DOHH2 (cell line): Measurements from ENCODE around the gene HHIPL2.

Experiments used
- H3F3A ChIP-seq: fragments of 200-600 bp; sonication (generic), shearing (Covaris generic); 2 replicates; pipeline ENCODE4 v1.6.0; 2016; ENCODE audit warnings: antibody characterized with exemption, mild to moderate bottlenecking; ENCODE audit not compliant: control insufficient read depth, insufficient read depth
- H3K27ac ChIP-seq: fragments of 200-600 bp; sonication (generic); 2 replicates; pipeline ENCODE4 v1.5.1; 2014; ENCODE audit warnings: low read depth, mild to moderate bottlenecking, low read length, moderate library complexity
- H3K27me3 ChIP-seq: fragments of 200-600 bp; sonication (generic); 2 replicates; pipeline ENCODE4 v1.6.1; 2014; ENCODE audit warnings: mild to moderate bottlenecking, low read length, mixed read lengths; ENCODE audit not compliant: control insufficient read depth
- H3K36me3 ChIP-seq: fragments of 200-600 bp; sonication (generic); 2 replicates; pipeline ENCODE4 v1.6.1; 2014; ENCODE audit warnings: mild to moderate bottlenecking, low read length, moderate library complexity, mixed read lengths; ENCODE audit not compliant: control insufficient read depth
- H3K4me1 ChIP-seq: fragments of 200-600 bp; sonication (generic); 2 replicates; pipeline ENCODE4 v1.6.1; 2014; ENCODE audit warnings: mild to moderate bottlenecking, low read length, mixed read lengths; ENCODE audit not compliant: control insufficient read depth
- H3K4me2 ChIP-seq: fragments of 200-600 bp; sonication (generic); 2 replicates; pipeline ENCODE4 v1.6.0; 2014; ENCODE audit warnings: mild to moderate bottlenecking, low read length, moderate library complexity
- H3K4me3 ChIP-seq: fragments of 200-600 bp; sonication (generic); 2 replicates; pipeline ENCODE4 v1.5.1; 2014; ENCODE audit warnings: mild to moderate bottlenecking, low read length, mixed read lengths
- H3K79me2 ChIP-seq: fragments of 200-600 bp; sonication (generic); 2 replicates; pipeline ENCODE4 v1.6.1; 2014; ENCODE audit warnings: mild to moderate bottlenecking, low read length, mixed read lengths; ENCODE audit not compliant: control insufficient read depth
- H3K9me2 ChIP-seq: fragments of 200-600 bp; sonication (generic); replicated peaks from 2 replicates; pipeline ENCODE4 v1.6.1; 2014; ENCODE audit warnings: mild to moderate bottlenecking, low read length, mixed read lengths; ENCODE audit not compliant: control insufficient read depth
- H3K9me3 ChIP-seq: fragments of 200-600 bp; sonication (generic); 2 replicates; pipeline ENCODE4 v1.6.1; 2014; ENCODE audit warnings: antibody characterized with exemption, low read length, mixed read lengths; ENCODE audit not compliant: control insufficient read depth, insufficient read depth
- H4K20me1 ChIP-seq: fragments of 200-600 bp; sonication (generic); 2 replicates; pipeline ENCODE4 v1.6.0; 2014; ENCODE audit warnings: low read depth, mild to moderate bottlenecking, antibody characterized with exemption, low read length, moderate library complexity; ENCODE audit not compliant: control insufficient read depth, insufficient read depth
- CTCF ChIP-seq: fragments of 200-600 bp; sonication (generic); IDR thresholded peaks from one replicate; pipeline ENCODE4 v1.5.1; 2014; ENCODE audit warnings: antibody characterized with exemption, mild to moderate bottlenecking, low read depth, low read length; ENCODE audit not compliant: poor library complexity, severe bottlenecking
- EZH2phosphoT487 ChIP-seq: fragments of 200-600 bp; sonication (generic); IDR thresholded peaks from 2 replicates; pipeline ENCODE4 v1.6.1; 2017; ENCODE audit warnings: borderline replicate concordance, mild to moderate bottlenecking, antibody characterized with exemption, low read length, moderate library complexity, mixed read lengths

Gene HHIPL2

GRCh38 chr1:222546091-222546490 lies 1.8 kb downstream of the HHIPL2 start:
- Histone ChIP-seq H3K27ac (no peak overlapping the region), H3K4me1 (no peaks in the 10 kb centered on the region), H3K4me3 (no peak overlapping the region), H3K9me3 (no peaks in the 10 kb centered on the region), H3K79me2 (no peaks in the 10 kb centered on the region), H3F3A (no peaks in the 10 kb centered on the region), H3K27me3 (no peaks in the 10 kb centered on the region), H3K36me3 (no peaks in the 10 kb centered on the region), H4K20me1 (no peaks in the 10 kb centered on the region), H3K9me2 (no peaks in the 10 kb centered on the region), H3K4me2 (no peak overlapping the region)
- TF ChIP-seq CTCF, result no peak
- no peak for TF ChIP-seq EZH2phosphoT487

- Histone ChIP-seq H3K9me2 (no peaks in the 10 kb centered on the region), H3K79me2 (no peaks in the 10 kb centered on the region), H3K4me2 (no peak overlapping the region), H3K9me3 (no peaks in the 10 kb centered on the region), H3K4me1 (no peaks in the 10 kb centered on the region), H3F3A (no peaks in the 10 kb centered on the region), H3K36me3 (no peaks in the 10 kb centered on the region), H3K27ac (no peak overlapping the region), H4K20me1 (no peaks in the 10 kb centered on the region), H3K4me3 (no peak overlapping the region), H3K27me3 (no peaks in the 10 kb centered on the region)
- no peak for TF ChIP-seq EZH2phosphoT487
- TF ChIP-seq CTCF, result no peak
Observed at GRCh38 chr1:222543817-222544216, 4.1 kb downstream of the HHIPL2 start.

GRCh38 chr1:222540598-222540995 lies 7.3 kb downstream of the HHIPL2 start:
- H3K4me3 ChIP-seq, result no peak overlapping the region
- no peaks in the 10 kb centered on the region for H3K9me3 ChIP-seq
- H3F3A ChIP-seq, result no peaks in the 10 kb centered on the region
- H3K79me2 ChIP-seq, result no peaks in the 10 kb centered on the region
- TF ChIP-seq CTCF (no peak), EZH2phosphoT487 (no peak)
- H3K9me2 ChIP-seq, result no peaks in the 10 kb centered on the region
- H3K27me3 ChIP-seq, result peaks cover under 1% of the 10 kb centered on the region; the same call in 1 of the 2 replicates
- H3K4me1 ChIP-seq, result no peaks in the 10 kb centered on the region
- H3K4me2 ChIP-seq, result no peak overlapping the region
- no peak overlapping the region for H3K27ac ChIP-seq
- no peaks in the 10 kb centered on the region for H4K20me1 ChIP-seq
- no peaks in the 10 kb centered on the region for H3K36me3 ChIP-seq
